Measurements from ENCODE around the gene DCTN1.

The DCTN1 gene

DNA sequence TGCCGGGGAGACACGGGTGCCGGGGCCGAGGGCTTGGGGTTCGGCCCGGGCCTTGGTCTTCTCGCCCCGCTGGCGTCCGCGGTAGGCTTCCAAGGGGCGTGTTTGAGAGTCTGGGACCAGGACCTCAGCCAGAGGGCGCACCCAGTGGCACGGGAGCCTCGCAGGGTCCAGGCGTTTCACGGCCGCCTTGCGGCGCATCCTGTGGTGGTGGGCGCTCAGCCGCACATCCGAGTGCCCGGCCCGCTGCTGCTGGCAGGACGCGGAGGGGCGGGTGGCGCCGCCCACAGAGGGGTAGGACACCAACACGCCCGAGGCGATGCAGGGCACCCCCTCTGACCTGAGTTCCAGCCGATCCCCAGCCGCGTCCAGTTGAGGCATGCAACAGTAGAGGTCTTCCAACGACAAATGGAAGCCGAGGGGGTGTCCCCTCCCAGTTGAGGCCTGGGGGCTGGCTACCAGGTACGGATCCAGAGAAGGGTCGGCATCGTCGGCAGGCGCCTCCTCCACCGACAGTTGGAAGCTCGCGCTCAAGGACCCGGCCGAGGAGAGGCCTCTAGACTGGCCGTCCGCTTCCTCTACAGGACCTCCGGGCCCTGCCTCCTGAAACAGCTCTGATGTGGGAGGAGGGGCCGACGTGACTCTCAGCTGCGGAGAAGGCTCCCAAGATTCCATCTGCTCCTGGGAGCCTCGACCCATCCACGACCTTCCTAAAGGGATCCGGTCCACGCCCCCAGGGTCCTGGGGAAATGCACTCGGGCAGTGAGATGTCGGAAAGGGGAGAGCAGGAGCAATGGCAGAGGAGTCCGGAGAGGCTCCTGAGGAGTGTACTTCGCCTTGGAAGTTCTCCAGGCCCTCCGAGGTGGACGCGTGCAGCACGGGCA is 35.0 kb upstream of the DCTN1 start:
- TF ChIP-seq CTCF (IDR thresholded peaks at IDR 0.05; ENCODE audit: poor library complexity, severe bottlenecking), result no peak
- no peaks in the 10 kb centered on the region for H3K9me3 ChIP-seq (ENCODE audit: severe bottlenecking)
- no peaks in the 10 kb centered on the region for H3K36me3 ChIP-seq (ENCODE audit: low read depth)
- H3K4me1 ChIP-seq (ENCODE audit: insufficient read depth, poor library complexity, severe bottlenecking), result no peaks in the 10 kb centered on the region
- H3K4me3 ChIP-seq (ENCODE audit: severe bottlenecking), result no peak overlapping the region
- no peaks in the 10 kb centered on the region for H3K27me3 ChIP-seq (ENCODE audit: insufficient read depth, poor library complexity, severe bottlenecking)
- DNase-seq (ENCODE audit: low spot score) (no peak), ATAC-seq (ENCODE audit: low read depth) (peak; percentile 24; the same call in 1 of the 3 replicates)
- H3K27ac ChIP-seq (ENCODE audit: poor library complexity, severe bottlenecking), result no peak overlapping the region

DNA sequence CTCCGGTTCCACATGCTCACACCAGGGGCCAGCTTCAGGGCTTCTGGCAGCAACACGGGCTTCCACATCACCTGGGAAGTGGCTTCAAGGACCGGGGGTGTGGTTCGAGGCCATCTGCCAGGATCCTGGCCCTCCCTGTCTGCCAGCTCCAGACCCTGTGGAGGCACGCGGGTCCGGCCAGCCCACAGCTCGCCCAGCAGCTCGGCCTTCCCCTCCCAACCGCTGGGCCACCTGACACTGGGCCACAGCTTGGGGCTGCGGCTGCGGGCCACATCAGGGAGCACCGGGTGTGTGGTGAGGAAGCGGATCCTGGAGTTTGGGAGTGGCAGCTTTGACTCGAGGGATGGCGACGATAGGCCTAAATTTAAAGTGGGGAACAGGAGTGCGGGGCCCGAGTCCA is 34.3 kb upstream of the DCTN1 start:
- ATAC-seq (ENCODE audit: low read depth), result no peak
- H3K4me3 ChIP-seq (ENCODE audit: severe bottlenecking), result no peak overlapping the region
- H3K36me3 ChIP-seq (ENCODE audit: low read depth), result no peaks in the 10 kb centered on the region
- no peaks in the 10 kb centered on the region for H3K9me3 ChIP-seq (ENCODE audit: severe bottlenecking)
- no peaks in the 10 kb centered on the region for H3K4me1 ChIP-seq (ENCODE audit: insufficient read depth, poor library complexity, severe bottlenecking)
- DNase-seq (ENCODE audit: low spot score), result no peak
- TF ChIP-seq CTCF (IDR thresholded peaks at IDR 0.05; ENCODE audit: poor library complexity, severe bottlenecking), result no peak
- H3K27ac ChIP-seq (ENCODE audit: poor library complexity, severe bottlenecking), result no peak overlapping the region
- H3K27me3 ChIP-seq (ENCODE audit: insufficient read depth, poor library complexity, severe bottlenecking), result no peaks in the 10 kb centered on the region

GRCh38 chr2:74413001-74413698 is 33.0 kb upstream of the DCTN1 start:
- H3K27me3 ChIP-seq (ENCODE audit: insufficient read depth, poor library complexity, severe bottlenecking), result no peaks in the 10 kb centered on the region
- H3K4me1 ChIP-seq (ENCODE audit: insufficient read depth, poor library complexity, severe bottlenecking), result no peaks in the 10 kb centered on the region
- no peak for DNase-seq (ENCODE audit: low spot score)
- no peaks in the 10 kb centered on the region for H3K36me3 ChIP-seq (ENCODE audit: low read depth)
- no peak for TF ChIP-seq CTCF (IDR thresholded peaks at IDR 0.05; ENCODE audit: poor library complexity, severe bottlenecking)
- H3K9me3 ChIP-seq (ENCODE audit: severe bottlenecking), result no peaks in the 10 kb centered on the region
- no peak overlapping the region for H3K27ac ChIP-seq (ENCODE audit: poor library complexity, severe bottlenecking)
- no peak overlapping the region for H3K4me3 ChIP-seq (ENCODE audit: severe bottlenecking)
- no peak; the same call in 2 of the 3 replicates for ATAC-seq (ENCODE audit: low read depth)

- TF ChIP-seq CTCF (IDR thresholded peaks at IDR 0.05; ENCODE audit: poor library complexity, severe bottlenecking), result no peak
- Histone ChIP-seq H3K27ac (ENCODE audit: poor library complexity, severe bottlenecking) (no peak overlapping the region), H3K9me3 (ENCODE audit: severe bottlenecking) (peaks cover 2% of the 10 kb centered on the region), H3K27me3 (ENCODE audit: insufficient read depth, poor library complexity, severe bottlenecking) (no peaks in the 10 kb centered on the region), H3K36me3 (ENCODE audit: low read depth) (no peaks in the 10 kb centered on the region), H3K4me1 (ENCODE audit: insufficient read depth, poor library complexity, severe bottlenecking) (peaks cover 10% of the 10 kb centered on the region), H3K4me3 (ENCODE audit: severe bottlenecking) (no peak overlapping the region)
- ATAC-seq (ENCODE audit: low read depth) (no peak), DNase-seq (ENCODE audit: low spot score) (no peak)
These were observed 27.6 kb upstream of the DCTN1 start for GRCh38 chr2:74407682-74408081.

All from RWPE2 (cell line).